Measurements from ENCODE around the gene TOR4A. TPM values are rescaled to one million over a fixed set of nuclear protein-coding genes. Genes with fewer than 3 reads are reported as not detected.
A peak's percentile ranks its signal among the peaks of the same experiment; 100 is the strongest.

The TOR4A gene
- total and polyA plus RNA-seq, 9 of the 15 experiments (the other 6 are each of a cell fraction or from before 2014, with no cell fraction given) = 3.9 to 49.2 (median 8.8) TPM

- TF ChIP-seq STAT6 (CRISPR knock-in tag; IDR thresholded peaks at IDR 0.05) (no peak), NRF1 (conservative IDR thresholded peaks at IDR 0.05 in 1 of 2, IDR thresholded peaks at IDR 0.05 in 1 of 2) (no peak), ZNF780A (CRISPR knock-in tag; IDR thresholded peaks at IDR 0.05) (no peak), FOXP4 (CRISPR knock-in tag; IDR thresholded peaks at IDR 0.05; ENCODE audit: borderline replicate concordance) (0 out of 2 replicates have a peak, but pooled peaks have one; percentile 29), ZBTB33 (CRISPR knock-in tag; IDR thresholded peaks at IDR 0.05) (peak; percentile 26; the same call in 1 of the 2 replicates), ZBTB34 (CRISPR knock-in tag; IDR thresholded peaks at IDR 0.05) (no peak), ZNF586 (CRISPR knock-in tag; conservative IDR thresholded peaks at IDR 0.05) (no peak), TEAD1 (CRISPR knock-in tag; IDR thresholded peaks at IDR 0.05) (no peak), CTBP1 (IDR thresholded peaks at IDR 0.05; ENCODE audit: borderline replicate concordance) (no peak), CCAR2 (IDR thresholded peaks at IDR 0.05; ENCODE audit: low read depth, low read length) (no peak), BHLHE40 (IDR thresholded peaks at IDR 0.05; ENCODE audit: low read length) (no peak), CBX3 (IDR thresholded peaks at IDR 0.05; ENCODE audit: borderline replicate concordance in 1 of 2, low read length in 2 of 2) (no peak), ZFP91 (CRISPR knock-in tag; IDR thresholded peaks at IDR 0.05) (no peak), SIX5 (IDR thresholded peaks at IDR 0.05; ENCODE audit: borderline replicate concordance in 1 of 2, insufficient read depth in 1 of 2, low read depth in 1 of 2, low read length in 2 of 2) (no peak), POLR3A (IDR thresholded peaks at IDR 0.05; ENCODE audit: borderline replicate concordance, extremely low read depth, insufficient read depth, insufficient read length) (no peak)
Observed at GRCh38 chr9:137228968-137229896, 48.3 kb upstream of the TOR4A start (continued).
